HepG2 (cell line): ENCODE data around the gene CARMIL3. TPM values are rescaled to one million over a fixed set of nuclear protein-coding genes. Genes with fewer than 3 reads are reported as not detected.

Source experiments
- AGO1 ChIP-seq: fragments of 200-400 bp; formaldehyde crosslinking; IDR thresholded peaks from 2 replicates; pipeline ENCODE4 v1.6.1; 2017; ENCODE audit warnings: mild to moderate bottlenecking, low read depth, low read length, moderate library complexity; ENCODE audit not compliant: poor library complexity, severe bottlenecking
- ATF7-NPFF ChIP-seq: sonication (generic); formaldehyde crosslinking; IDR thresholded peaks from 2 replicates; pipeline ENCODE4 v1.8.1; 2023; ENCODE audit warnings: mild to moderate bottlenecking, low read depth, missing genetic modification reagents, moderate library complexity
- CCDC6 ChIP-seq: sonication (generic); formaldehyde crosslinking; IDR thresholded peaks from 2 replicates; pipeline ENCODE4 v1.8.1; 2022; ENCODE audit warnings: mild to moderate bottlenecking, missing genetic modification reagents, moderate library complexity
- DR1 ChIP-seq: sonication (generic); formaldehyde crosslinking; IDR thresholded peaks from 2 replicates; pipeline ENCODE4 v1.8.0; 2021; ENCODE audit warnings: mild to moderate bottlenecking, missing genetic modification reagents, inconsistent platforms
- ELF1 ChIP-seq: sonication (generic); formaldehyde crosslinking; IDR thresholded peaks from 2 replicates; pipeline ENCODE4 v1.4.0; 2020; ENCODE audit warnings: missing genetic modification reagents
- HDAC1 ChIP-seq: sonication (generic); formaldehyde crosslinking; IDR thresholded peaks from 2 replicates; pipeline ENCODE4 v1.5.1; 2020; ENCODE audit warnings: mild to moderate bottlenecking, missing genetic modification reagents
- HNRNPUL1 ChIP-seq: fragments of 200-400 bp; formaldehyde crosslinking; IDR thresholded peaks from 2 replicates; pipeline ENCODE4 v1.6.1; 2017; ENCODE audit warnings: low read depth, mild to moderate bottlenecking, low read length, moderate library complexity
- IRF2 ChIP-seq: IDR thresholded peaks from 2 replicates; pipeline ENCODE4 v1.6.1; 2018; ENCODE audit warnings: missing genetic modification reagents, missing compliant biosample characterization
- KDM4B ChIP-seq: sonication (generic); formaldehyde crosslinking; IDR thresholded peaks from 2 replicates; pipeline ENCODE4 v1.4.0; 2020; ENCODE audit warnings: missing genetic modification reagents
- MED13 ChIP-seq: sonication (generic); formaldehyde crosslinking; IDR thresholded peaks from 2 replicates; pipeline ENCODE4 v1.5.0; 2020; ENCODE audit warnings: missing genetic modification reagents
- ONECUT2 ChIP-seq: sonication (generic); formaldehyde crosslinking; IDR thresholded peaks from 2 replicates; pipeline ENCODE4 v1.4.0; 2020; ENCODE audit warnings: missing genetic modification reagents
- PAXIP1 ChIP-seq: sonication (generic); formaldehyde crosslinking; conservative IDR thresholded peaks from 2 replicates; pipeline ENCODE4 v1.4.0; 2020; ENCODE audit warnings: mild to moderate bottlenecking, missing genetic modification reagents, moderate library complexity
- PHF8 ChIP-seq: sonication (generic); formaldehyde crosslinking; IDR thresholded peaks from 2 replicates; pipeline ENCODE4 v1.5.0; 2020; ENCODE audit warnings: missing genetic modification reagents
- RBM39 ChIP-seq: fragments of 200-400 bp; formaldehyde crosslinking; IDR thresholded peaks from one replicate; pipeline ENCODE4 v1.6.1; 2018; ENCODE audit warnings: antibody characterized with exemption, mild to moderate bottlenecking, low read depth, low read length; ENCODE audit not compliant: poor library complexity, severe bottlenecking
- STAT5B ChIP-seq: sonication (generic); formaldehyde crosslinking; IDR thresholded peaks from 2 replicates; pipeline ENCODE4 v1.4.0; 2020; ENCODE audit warnings: missing genetic modification reagents
- TFDP1 ChIP-seq: IDR thresholded peaks from 2 replicates; pipeline ENCODE4 v1.6.1; 2016; ENCODE audit warnings: missing compliant biosample characterization, missing genetic modification reagents, borderline replicate concordance
- ZBTB20 ChIP-seq: sonication (generic); formaldehyde crosslinking; IDR thresholded peaks from 2 replicates; pipeline ENCODE4 v1.8.1; 2023; ENCODE audit warnings: missing genetic modification reagents, low read depth, mild to moderate bottlenecking, borderline replicate concordance
- ZKSCAN8 ChIP-seq: IDR thresholded peaks from 2 replicates; pipeline ENCODE4 v1.6.1; 2016; ENCODE audit warnings: borderline replicate concordance, missing genetic modification reagents, missing compliant biosample characterization
- ZMYM2 ChIP-seq: sonication (generic); formaldehyde crosslinking; IDR thresholded peaks from 2 replicates; pipeline ENCODE4 v1.8.0; 2022; ENCODE audit warnings: mild to moderate bottlenecking, missing genetic modification reagents
- ZMYM3 ChIP-seq: sonication (generic); formaldehyde crosslinking; IDR thresholded peaks from 2 replicates; pipeline ENCODE4 v1.5.1; 2020; ENCODE audit warnings: mild to moderate bottlenecking, missing genetic modification reagents
- ZNF160 ChIP-seq: sonication (generic); formaldehyde crosslinking; IDR thresholded peaks from 2 replicates; pipeline ENCODE4 v1.8.0; 2022; ENCODE audit warnings: mild to moderate bottlenecking, inconsistent platforms, missing genetic modification reagents
- ZNF234 ChIP-seq: sonication (generic); formaldehyde crosslinking; conservative IDR thresholded peaks from 2 replicates; pipeline ENCODE4 v1.5.1; 2020; ENCODE audit warnings: mild to moderate bottlenecking, missing genetic modification reagents
- ZNF337 ChIP-seq: sonication (generic); formaldehyde crosslinking; IDR thresholded peaks from 2 replicates; pipeline ENCODE4 v1.5.1; 2020; ENCODE audit warnings: missing genetic modification reagents, low read depth, mild to moderate bottlenecking, borderline replicate concordance
- ZNF33A ChIP-seq: sonication (generic); formaldehyde crosslinking; IDR thresholded peaks from 2 replicates; pipeline ENCODE4 v1.5.1; 2020; ENCODE audit warnings: missing genetic modification reagents, mild to moderate bottlenecking, moderate library complexity, borderline replicate concordance
- ZNF790 ChIP-seq: sonication (generic); formaldehyde crosslinking; IDR thresholded peaks from 2 replicates; pipeline ENCODE4 v1.8.0; 2022; ENCODE audit warnings: missing genetic modification reagents, mild to moderate bottlenecking, borderline replicate concordance
- ZNF891 ChIP-seq: sonication (generic); formaldehyde crosslinking; IDR thresholded peaks from 2 replicates; pipeline ENCODE4 v1.5.0; 2020; ENCODE audit warnings: mild to moderate bottlenecking, missing genetic modification reagents
- polyA plus RNA-seq, 8 experiments: library from polyadenylated mRNA; depleted of rRNA in 3 of 8; stranded (reverse) in 7 of 8; unstranded in 1 of 8; fragments of >200 nt; fragmentation: Illumina TruSeq in 4 of 8; extraction: Trizol in 4 of 8; gene quantifications; 2 replicates each; pipeline versions ENCODE4 v1.2.1 to v1.2.3, GENCODE V29; 2011 to 2016; ENCODE audit warnings: low read depth in 4 of 8, missing spikeins in 1 of 8, mixed read lengths in 1 of 8; ENCODE audit not compliant: insufficient read depth in 1 of 8
- total RNA-seq, 5 experiments: library from RNA; depleted of rRNA; stranded (reverse); fragments of >200 nt; fragmentation: Illumina TruSeq; extraction: Trizol; gene quantifications; 2 replicates each; pipeline ENCODE4 v1.2.3, GENCODE V29; 2016; ENCODE audit warnings: low read depth in 1 of 5
- TF ChIP-seq, protein P1 (sequence below): sonication (generic); IDR thresholded peaks from 2 replicates; pipeline ENCODE4 v1.6.1; 2016; ENCODE audit warnings: low read depth, borderline replicate concordance

The CARMIL3 gene
- total and polyA plus RNA-seq, 2 of the 13 experiments (the other 11 are each of a cell fraction or from before 2014, with no cell fraction given) = 0.27 to 0.55 TPM

GRCh38 chr14:24081739-24082211 is 30.0 kb downstream of the CARMIL3 start (continued):
- peak; percentile 12; the same call in 1 of the 2 replicates for TF ChIP-seq PAXIP1 (CRISPR knock-in tag)
- TF ChIP-seq DR1 (CRISPR knock-in tag) = no peak
- no peak for TF ChIP-seq ZNF234
- no peak for TF ChIP-seq RBM39
- TF ChIP-seq IRF2 (CRISPR knock-in tag) = no peak
- TF ChIP-seq ELF1 = no peak
- no peak for TF ChIP-seq ONECUT2 (CRISPR knock-in tag)
- TF ChIP-seq STAT5B (CRISPR knock-in tag) = 0 out of 2 replicates have a peak, but pooled peaks have one; percentile 1
- no peak for TF ChIP-seq ZNF33A (CRISPR knock-in tag)
- TF ChIP-seq HDAC1 (CRISPR knock-in tag) = no peak
- peak; percentile 65; the same call in 1 of the 2 replicates for TF ChIP-seq KDM4B (CRISPR knock-in tag)
- TF ChIP-seq ZBTB20 (CRISPR knock-in tag) = no peak
- no peak for TF ChIP-seq ZNF337 (CRISPR knock-in tag)
- peak; percentile 16; the same call in 1 of the 2 replicates for TF ChIP-seq TFDP1 (CRISPR knock-in tag)
- peak; percentile 16 for TF ChIP-seq PHF8 (CRISPR knock-in tag)
- TF ChIP-seq, protein P1, sequence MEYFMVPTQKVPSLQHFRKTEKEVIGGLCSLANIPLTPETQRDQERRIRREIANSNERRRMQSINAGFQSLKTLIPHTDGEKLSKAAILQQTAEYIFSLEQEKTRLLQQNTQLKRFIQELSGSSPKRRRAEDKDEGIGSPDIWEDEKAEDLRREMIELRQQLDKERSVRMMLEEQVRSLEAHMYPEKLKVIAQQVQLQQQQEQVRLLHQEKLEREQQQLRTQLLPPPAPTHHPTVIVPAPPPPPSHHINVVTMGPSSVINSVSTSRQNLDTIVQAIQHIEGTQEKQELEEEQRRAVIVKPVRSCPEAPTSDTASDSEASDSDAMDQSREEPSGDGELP = peak; percentile 51; the same call in 1 of the 2 replicates
- no peak for TF ChIP-seq MED13 (CRISPR knock-in tag)
- TF ChIP-seq ZMYM3 (CRISPR knock-in tag) = no peak
- no peak for TF ChIP-seq AGO1
- no peak for TF ChIP-seq ZNF790 (CRISPR knock-in tag)
- TF ChIP-seq ATF7-NPFF (CRISPR knock-in tag) = no peak
- TF ChIP-seq ZKSCAN8 (CRISPR knock-in tag) = no peak
- no peak for TF ChIP-seq ZMYM2 (CRISPR knock-in tag)
- TF ChIP-seq ZNF160 (CRISPR knock-in tag) = no peak
- TF ChIP-seq CCDC6 (CRISPR knock-in tag) = no peak; the same call in 1 of the 2 replicates
- no peak for TF ChIP-seq HNRNPUL1
- TF ChIP-seq ZNF891 (CRISPR knock-in tag) = peak; percentile 4; the same call in 1 of the 2 replicates
